GM06990 (cell line): ENCODE results near the gene NT5C1B.

Source experiments
- DNase-seq: peaks from one replicate; pipeline ENCODE4 v3.0.0-alpha.2; 2011; ENCODE audit not compliant: insufficient read length; ENCODE audit errors: extremely low read depth
- H3K27me3 ChIP-seq: replicated peaks from 2 replicates; pipeline ENCODE4 v1.6.0; 2011; ENCODE audit warnings: low read length; ENCODE audit not compliant: control insufficient read depth, insufficient read depth
- H3K36me3 ChIP-seq: 2 replicates; pipeline ENCODE4 v1.5.1; 2011; ENCODE audit warnings: low read length; ENCODE audit not compliant: control insufficient read depth, insufficient read depth
- H3K4me3 ChIP-seq: replicated peaks from 2 replicates; pipeline ENCODE4 v1.5.1; 2011; ENCODE audit warnings: low read depth, mild to moderate bottlenecking, control low read depth, low read length
- TF ChIP-seq, protein P1 (sequence below): IDR thresholded peaks from 2 replicates; pipeline ENCODE4 v1.5.1; 2011; ENCODE audit warnings: low read length, control low read depth, mild to moderate bottlenecking, inconsistent platforms; ENCODE audit not compliant: insufficient read depth, poor library complexity, severe bottlenecking

Gene NT5C1B

DNA sequence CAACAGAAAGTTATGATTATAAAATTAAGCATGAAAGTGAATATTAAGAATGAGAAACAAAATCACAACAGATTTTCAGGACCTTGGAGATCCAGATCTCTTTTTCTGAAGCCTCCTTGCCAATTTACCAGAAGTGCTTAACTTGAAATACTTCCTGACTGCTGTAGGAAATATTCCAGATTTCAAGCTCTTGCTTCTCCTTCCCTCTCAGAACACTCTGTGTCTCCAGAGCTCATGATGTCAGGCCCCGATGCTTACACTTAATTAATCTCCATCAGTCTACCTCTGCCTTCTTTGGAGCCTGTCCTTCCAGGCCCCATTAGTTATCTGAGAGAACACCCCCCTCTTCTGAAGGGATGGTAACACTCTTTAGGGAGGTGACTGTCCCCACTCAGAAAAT, 20.7 kb upstream of the NT5C1B start:
- DNase-seq, result no peak
- no peak overlapping the region for H3K4me3 ChIP-seq
- TF ChIP-seq, protein P1, sequence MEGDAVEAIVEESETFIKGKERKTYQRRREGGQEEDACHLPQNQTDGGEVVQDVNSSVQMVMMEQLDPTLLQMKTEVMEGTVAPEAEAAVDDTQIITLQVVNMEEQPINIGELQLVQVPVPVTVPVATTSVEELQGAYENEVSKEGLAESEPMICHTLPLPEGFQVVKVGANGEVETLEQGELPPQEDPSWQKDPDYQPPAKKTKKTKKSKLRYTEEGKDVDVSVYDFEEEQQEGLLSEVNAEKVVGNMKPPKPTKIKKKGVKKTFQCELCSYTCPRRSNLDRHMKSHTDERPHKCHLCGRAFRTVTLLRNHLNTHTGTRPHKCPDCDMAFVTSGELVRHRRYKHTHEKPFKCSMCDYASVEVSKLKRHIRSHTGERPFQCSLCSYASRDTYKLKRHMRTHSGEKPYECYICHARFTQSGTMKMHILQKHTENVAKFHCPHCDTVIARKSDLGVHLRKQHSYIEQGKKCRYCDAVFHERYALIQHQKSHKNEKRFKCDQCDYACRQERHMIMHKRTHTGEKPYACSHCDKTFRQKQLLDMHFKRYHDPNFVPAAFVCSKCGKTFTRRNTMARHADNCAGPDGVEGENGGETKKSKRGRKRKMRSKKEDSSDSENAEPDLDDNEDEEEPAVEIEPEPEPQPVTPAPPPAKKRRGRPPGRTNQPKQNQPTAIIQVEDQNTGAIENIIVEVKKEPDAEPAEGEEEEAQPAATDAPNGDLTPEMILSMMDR, result no peak
- H3K36me3 ChIP-seq, result no peaks in the 10 kb centered on the region
- H3K27me3 ChIP-seq, result no peaks in the 10 kb centered on the region

DNA sequence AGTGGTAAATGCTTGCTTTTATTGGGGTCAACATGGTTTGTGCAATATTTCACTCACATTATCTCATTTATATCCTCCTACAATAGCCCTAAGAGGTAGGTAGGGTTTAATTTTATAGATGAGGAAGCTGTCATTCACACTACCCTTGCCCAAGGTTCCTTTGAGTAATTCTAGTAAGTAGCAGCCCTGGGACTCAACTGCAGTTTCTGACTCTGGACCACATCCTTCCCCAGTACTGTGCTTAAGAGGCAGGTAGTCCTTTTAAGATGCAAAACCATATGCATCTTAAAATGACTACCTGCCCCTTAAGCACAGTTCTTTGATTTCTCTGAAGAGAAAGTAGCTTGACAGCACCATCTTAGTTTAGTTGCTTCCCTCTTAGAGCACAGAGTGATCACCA, 15.7 kb upstream of the NT5C1B start:
- TF ChIP-seq, protein P1, result no peak

DNA sequence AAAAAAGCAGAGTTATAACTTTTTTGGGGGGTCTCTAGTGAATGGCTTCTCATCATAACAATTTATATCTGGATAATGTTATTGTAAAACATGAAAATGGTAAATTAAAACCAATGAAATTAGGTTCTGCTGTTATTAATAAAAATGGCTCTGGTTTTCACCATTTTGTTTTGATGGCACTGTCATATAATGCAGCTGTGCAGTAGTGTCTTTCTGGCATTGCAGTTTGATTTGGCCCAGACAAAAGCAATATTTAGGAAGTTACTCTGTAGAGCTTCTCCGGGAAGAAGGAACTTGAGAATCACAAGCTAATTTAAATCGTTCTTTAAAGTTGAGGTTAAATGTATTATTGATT, 15.1 kb upstream of the NT5C1B start:
- TF ChIP-seq, protein P1, result no peak
- H3K36me3 ChIP-seq, result no peaks in the 10 kb centered on the region

More for the DNA sequence above, 15.7 kb upstream of the NT5C1B start:
- DNase-seq, result no peak
- H3K4me3 ChIP-seq, result no peak overlapping the region
- H3K27me3 ChIP-seq, result no peaks in the 10 kb centered on the region
- H3K36me3 ChIP-seq, result no peaks in the 10 kb centered on the region

DNA sequence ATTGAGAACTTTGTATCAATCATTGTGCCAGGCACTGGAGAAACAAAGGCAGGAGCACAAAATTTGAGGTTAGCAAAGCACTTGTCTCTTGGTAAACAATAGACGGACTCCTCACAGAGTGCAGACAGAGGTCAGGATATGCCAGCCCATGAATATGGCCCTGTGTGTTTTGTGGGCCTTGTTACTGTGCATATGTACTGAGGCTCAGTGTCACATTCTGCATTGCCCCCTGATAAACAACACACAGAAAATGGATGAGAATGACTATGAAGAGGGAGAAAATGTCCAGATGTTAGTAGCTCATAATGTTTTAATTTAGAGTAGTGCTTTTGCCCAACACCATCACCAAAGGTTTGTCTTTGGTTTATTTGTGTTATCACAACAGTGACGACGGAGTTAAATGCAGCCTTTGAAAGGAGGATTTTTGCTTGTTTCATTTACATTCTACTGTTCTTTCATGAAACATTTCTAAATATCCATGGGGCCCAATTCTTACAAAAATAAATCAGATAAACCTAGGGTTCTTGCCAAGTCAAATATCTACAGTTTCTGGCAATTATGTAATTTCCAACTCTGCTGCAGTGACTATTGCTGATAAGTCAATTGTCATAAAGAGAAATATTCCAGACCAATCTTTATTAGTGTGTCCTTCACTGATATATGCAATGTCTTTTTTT, 14.6 kb upstream of the NT5C1B start:
- no peak overlapping the region for H3K4me3 ChIP-seq
- TF ChIP-seq, protein P1, result no peak
- H3K36me3 ChIP-seq, result no peaks in the 10 kb centered on the region
- no peaks in the 10 kb centered on the region for H3K27me3 ChIP-seq
- no peak for DNase-seq

More for the DNA sequence above, 15.1 kb upstream of the NT5C1B start:
- Histone ChIP-seq H3K4me3 (no peak overlapping the region), H3K27me3 (no peaks in the 10 kb centered on the region)
- DNase-seq, result no peak

DNA sequence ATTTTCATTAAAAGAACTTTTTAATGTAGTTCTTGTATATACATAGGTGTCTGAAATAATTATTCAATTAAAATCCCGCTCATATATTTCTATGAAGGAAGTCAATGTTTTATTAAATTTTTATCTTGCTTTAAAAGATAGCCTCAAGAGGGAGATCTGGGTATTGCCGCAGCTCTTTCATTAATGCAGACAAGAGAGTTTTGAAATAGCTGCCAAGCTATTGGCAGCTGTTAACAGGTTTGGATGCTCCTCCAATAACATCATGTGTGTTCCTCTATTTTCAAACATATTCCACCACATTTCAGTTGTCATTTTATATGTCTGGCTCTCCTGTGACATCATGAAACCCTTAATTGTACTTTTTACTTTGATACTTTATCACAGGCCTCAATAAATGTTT, 12.9 kb upstream of the NT5C1B start:
- no peaks in the 10 kb centered on the region for H3K36me3 ChIP-seq
- TF ChIP-seq, protein P1, result no peak
- DNase-seq, result no peak

DNA sequence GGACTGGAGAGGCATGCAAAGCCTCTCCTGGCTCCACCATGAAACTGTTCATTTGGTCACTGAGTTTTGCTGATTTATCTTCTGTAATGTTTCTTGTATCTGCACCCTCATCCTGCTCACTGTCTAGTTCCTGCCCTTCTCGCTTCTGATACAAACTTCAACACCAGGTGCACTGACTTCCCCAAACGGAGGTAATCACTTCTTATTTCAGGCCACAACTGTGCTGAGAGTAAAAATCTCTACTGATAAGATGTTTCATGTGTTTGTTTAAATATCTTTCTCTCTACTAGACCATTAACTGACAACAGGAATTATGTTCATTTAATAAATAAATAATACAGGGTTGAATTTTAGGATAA, 10.9 kb upstream of the NT5C1B start:
- Histone ChIP-seq H3K4me3 (no peak overlapping the region), H3K27me3 (no peaks in the 10 kb centered on the region), H3K36me3 (no peaks in the 10 kb centered on the region)
- TF ChIP-seq, protein P1, result no peak
- no peak for DNase-seq

More for the DNA sequence above, 12.9 kb upstream of the NT5C1B start:
- H3K4me3 ChIP-seq, result no peak overlapping the region
- no peaks in the 10 kb centered on the region for H3K27me3 ChIP-seq
